SK-N-SH treated with all-trans-retinoic acid at 6 μM for 48 hours (cell line): ENCODE measurements around the gene TLNRD1.

Experiments
- ARNTL ChIP-seq: fragments of 450-650 bp; formaldehyde crosslinking; IDR thresholded peaks from 2 replicates; pipeline ENCODE4 v1.5.0; 2020; ENCODE audit warnings: low read depth, mild to moderate bottlenecking, moderate library complexity, borderline replicate concordance
- BACH2 ChIP-seq: fragments of 250-450 bp; sonication (Bioruptor Pico); IDR thresholded peaks from 2 replicates; pipeline ENCODE4 v1.9.0; 2021; ENCODE audit warnings: mild to moderate bottlenecking, borderline replicate concordance
- ESRRG ChIP-seq: fragments of 250-450 bp; sonication (Bioruptor Pico); IDR thresholded peaks from 2 replicates; pipeline ENCODE4 v1.6.1; 2021; ENCODE audit warnings: mild to moderate bottlenecking
- GLIS3 ChIP-seq: fragments of 250-450 bp; sonication (Bioruptor Pico); IDR thresholded peaks from 2 replicates; pipeline ENCODE4 v1.5.0; 2020; ENCODE audit warnings: mild to moderate bottlenecking, moderate library complexity
- OSR1 ChIP-seq: fragments of 250-450 bp; sonication (Bioruptor Pico); IDR thresholded peaks from 2 replicates; pipeline ENCODE4 v1.8.0; 2022; ENCODE audit warnings: moderate library complexity, mild to moderate bottlenecking, inconsistent platforms
- ZC3H10 ChIP-seq: fragments of 250-450 bp; sonication (Bioruptor Pico); IDR thresholded peaks from 2 replicates; pipeline ENCODE4 v1.5.1; 2021; ENCODE audit warnings: mild to moderate bottlenecking, moderate library complexity

DNA sequence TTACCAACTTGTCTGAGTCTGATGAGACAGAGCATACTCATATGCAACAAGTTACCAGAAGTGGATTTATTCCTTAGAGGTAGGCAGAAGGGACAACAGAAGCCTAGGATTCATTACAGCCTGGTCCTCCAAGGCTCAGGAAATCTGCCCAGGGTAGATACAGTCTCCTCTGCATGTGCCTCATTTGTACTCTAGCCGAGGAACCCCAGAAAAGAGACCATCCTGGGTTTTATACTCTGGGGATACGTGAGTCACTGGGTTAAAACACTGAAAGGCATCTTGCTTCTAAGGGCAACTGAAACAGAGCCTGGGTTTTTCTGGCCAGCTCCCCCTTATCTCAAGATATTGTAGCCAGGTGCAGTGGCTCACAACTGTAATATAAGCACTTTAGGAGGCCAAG lies 45.6 kb downstream of the TLNRD1 start:
- no peak for TF ChIP-seq GLIS3
- no peak for TF ChIP-seq ZC3H10 (CRISPR knock-in tag)
- TF ChIP-seq OSR1 (CRISPR knock-in tag) = no peak
- no peak for TF ChIP-seq ESRRG (CRISPR knock-in tag)
- TF ChIP-seq BACH2 (CRISPR knock-in tag) = no peak
- TF ChIP-seq ARNTL (CRISPR knock-in tag) = no peak
